ENCODE results near the gene KRTAP4-5. TPM values are rescaled to one million over a fixed set of nuclear protein-coding genes. Genes with fewer than 3 reads are reported as not detected.

The KRTAP4-5 gene
- total RNA-seq, 1 experiment from 2014 or later = not detected

DNA sequence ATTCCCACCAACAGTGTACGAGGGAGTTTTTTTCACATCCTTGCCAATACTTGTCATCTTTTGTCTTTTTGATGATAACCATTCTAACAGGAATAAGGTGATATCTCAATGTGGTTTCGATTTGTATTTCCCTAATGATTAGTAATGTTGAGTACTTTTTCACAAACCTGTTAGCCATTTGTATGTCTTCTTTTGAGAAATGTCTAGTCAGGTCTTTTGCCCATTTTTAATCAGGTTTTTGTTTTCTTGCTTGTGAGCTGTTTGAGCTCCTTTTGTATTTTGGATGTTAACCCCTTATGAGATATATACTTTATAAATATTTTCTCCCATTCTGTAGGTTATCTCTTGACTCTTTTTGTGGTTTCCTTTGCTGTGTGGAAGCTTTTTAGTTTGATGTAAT lies 1.9 kb upstream of the KRTAP4-5 start:
- DNase-seq (ENCODE audit: low spot score) = no peak
- Mint-ChIP-seq H3K4me1 (peaks cover 7% of the 10 kb centered on the region; the same call in 1 of the 2 replicates), H3K27ac (no peak overlapping the region), H3K4me3 (no peak overlapping the region), H3K27me3 (ENCODE audit: low read depth) (no peaks in the 10 kb centered on the region), H3K36me3 (no peaks in the 10 kb centered on the region), H3K9me3 (peaks cover 14% of the 10 kb centered on the region)
- ATAC-seq = no peak
- TF ChIP-seq ZNF317 (CRISPR knock-in tag; IDR thresholded peaks at IDR 0.05; ENCODE audit: borderline replicate concordance, low read depth) = no peak
- TF ChIP-seq, protein P1, sequence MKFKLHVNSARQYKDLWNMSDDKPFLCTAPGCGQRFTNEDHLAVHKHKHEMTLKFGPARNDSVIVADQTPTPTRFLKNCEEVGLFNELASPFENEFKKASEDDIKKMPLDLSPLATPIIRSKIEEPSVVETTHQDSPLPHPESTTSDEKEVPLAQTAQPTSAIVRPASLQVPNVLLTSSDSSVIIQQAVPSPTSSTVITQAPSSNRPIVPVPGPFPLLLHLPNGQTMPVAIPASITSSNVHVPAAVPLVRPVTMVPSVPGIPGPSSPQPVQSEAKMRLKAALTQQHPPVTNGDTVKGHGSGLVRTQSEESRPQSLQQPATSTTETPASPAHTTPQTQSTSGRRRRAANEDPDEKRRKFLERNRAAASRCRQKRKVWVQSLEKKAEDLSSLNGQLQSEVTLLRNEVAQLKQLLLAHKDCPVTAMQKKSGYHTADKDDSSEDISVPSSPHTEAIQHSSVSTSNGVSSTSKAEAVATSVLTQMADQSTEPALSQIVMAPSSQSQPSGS (CRISPR knock-in tag; IDR thresholded peaks at IDR 0.05; ENCODE audit: borderline replicate concordance, low read depth) = no peak
- TF ChIP-seq, protein P2, sequence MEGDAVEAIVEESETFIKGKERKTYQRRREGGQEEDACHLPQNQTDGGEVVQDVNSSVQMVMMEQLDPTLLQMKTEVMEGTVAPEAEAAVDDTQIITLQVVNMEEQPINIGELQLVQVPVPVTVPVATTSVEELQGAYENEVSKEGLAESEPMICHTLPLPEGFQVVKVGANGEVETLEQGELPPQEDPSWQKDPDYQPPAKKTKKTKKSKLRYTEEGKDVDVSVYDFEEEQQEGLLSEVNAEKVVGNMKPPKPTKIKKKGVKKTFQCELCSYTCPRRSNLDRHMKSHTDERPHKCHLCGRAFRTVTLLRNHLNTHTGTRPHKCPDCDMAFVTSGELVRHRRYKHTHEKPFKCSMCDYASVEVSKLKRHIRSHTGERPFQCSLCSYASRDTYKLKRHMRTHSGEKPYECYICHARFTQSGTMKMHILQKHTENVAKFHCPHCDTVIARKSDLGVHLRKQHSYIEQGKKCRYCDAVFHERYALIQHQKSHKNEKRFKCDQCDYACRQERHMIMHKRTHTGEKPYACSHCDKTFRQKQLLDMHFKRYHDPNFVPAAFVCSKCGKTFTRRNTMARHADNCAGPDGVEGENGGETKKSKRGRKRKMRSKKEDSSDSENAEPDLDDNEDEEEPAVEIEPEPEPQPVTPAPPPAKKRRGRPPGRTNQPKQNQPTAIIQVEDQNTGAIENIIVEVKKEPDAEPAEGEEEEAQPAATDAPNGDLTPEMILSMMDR (IDR thresholded peaks at IDR 0.05) = no peak
- no peak for TF ChIP-seq RELA (CRISPR knock-in tag; IDR thresholded peaks at IDR 0.05; ENCODE audit: borderline replicate concordance)
- no peak for TF ChIP-seq ZNF121 (CRISPR knock-in tag; IDR thresholded peaks at IDR 0.05)
- no peak for TF ChIP-seq EMX1 (CRISPR knock-in tag; IDR thresholded peaks at IDR 0.05)
- TF ChIP-seq, protein P3, sequence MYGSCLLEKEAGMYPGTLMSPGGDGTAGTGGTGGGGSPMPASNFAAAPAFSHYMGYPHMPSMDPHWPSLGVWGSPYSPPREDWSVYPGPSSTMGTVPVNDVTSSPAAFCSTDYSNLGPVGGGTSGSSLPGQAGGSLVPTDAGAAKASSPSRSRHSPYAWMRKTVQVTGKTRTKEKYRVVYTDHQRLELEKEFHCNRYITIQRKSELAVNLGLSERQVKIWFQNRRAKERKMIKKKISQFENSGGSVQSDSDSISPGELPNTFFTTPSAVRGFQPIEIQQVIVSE (CRISPR knock-in tag; IDR thresholded peaks at IDR 0.05; ENCODE audit: borderline replicate concordance) = no peak
- TF ChIP-seq ZNF263 (CRISPR knock-in tag; IDR thresholded peaks at IDR 0.05; ENCODE audit: low read depth) = no peak
- TF ChIP-seq ZBTB21 (CRISPR knock-in tag; IDR thresholded peaks at IDR 0.05; ENCODE audit: borderline replicate concordance) = no peak
- TF ChIP-seq, protein P4, sequence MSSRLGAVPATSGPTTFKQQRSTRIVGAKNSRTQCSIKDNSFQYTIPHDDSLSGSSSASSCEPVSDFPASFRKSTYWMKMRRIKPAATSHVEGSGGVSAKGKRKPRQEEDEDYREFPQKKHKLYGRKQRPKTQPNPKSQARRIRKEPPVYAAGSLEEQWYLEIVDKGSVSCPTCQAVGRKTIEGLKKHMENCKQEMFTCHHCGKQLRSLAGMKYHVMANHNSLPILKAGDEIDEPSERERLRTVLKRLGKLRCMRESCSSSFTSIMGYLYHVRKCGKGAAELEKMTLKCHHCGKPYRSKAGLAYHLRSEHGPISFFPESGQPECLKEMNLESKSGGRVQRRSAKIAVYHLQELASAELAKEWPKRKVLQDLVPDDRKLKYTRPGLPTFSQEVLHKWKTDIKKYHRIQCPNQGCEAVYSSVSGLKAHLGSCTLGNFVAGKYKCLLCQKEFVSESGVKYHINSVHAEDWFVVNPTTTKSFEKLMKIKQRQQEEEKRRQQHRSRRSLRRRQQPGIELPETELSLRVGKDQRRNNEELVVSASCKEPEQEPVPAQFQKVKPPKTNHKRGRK (CRISPR knock-in tag; IDR thresholded peaks at IDR 0.05; ENCODE audit: borderline replicate concordance) = no peak
- TF ChIP-seq, protein P5, sequence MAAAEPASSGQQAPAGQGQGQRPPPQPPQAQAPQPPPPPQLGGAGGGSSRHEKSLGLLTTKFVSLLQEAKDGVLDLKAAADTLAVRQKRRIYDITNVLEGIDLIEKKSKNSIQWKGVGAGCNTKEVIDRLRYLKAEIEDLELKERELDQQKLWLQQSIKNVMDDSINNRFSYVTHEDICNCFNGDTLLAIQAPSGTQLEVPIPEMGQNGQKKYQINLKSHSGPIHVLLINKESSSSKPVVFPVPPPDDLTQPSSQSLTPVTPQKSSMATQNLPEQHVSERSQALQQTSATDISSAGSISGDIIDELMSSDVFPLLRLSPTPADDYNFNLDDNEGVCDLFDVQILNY (CRISPR knock-in tag; IDR thresholded peaks at IDR 0.05) = no peak
- no peak for TF ChIP-seq CREM (CRISPR knock-in tag; IDR thresholded peaks at IDR 0.05)
- no peak for TF ChIP-seq GABPB1 (CRISPR knock-in tag; IDR thresholded peaks at IDR 0.05)
- TF ChIP-seq IRF2 (CRISPR knock-in tag; IDR thresholded peaks at IDR 0.05; ENCODE audit: borderline replicate concordance, low read depth) = no peak
- TF ChIP-seq, protein P6, sequence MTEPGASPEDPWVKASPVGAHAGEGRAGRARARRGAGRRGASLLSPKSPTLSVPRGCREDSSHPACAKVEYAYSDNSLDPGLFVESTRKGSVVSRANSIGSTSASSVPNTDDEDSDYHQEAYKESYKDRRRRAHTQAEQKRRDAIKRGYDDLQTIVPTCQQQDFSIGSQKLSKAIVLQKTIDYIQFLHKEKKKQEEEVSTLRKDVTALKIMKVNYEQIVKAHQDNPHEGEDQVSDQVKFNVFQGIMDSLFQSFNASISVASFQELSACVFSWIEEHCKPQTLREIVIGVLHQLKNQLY (CRISPR knock-in tag; IDR thresholded peaks at IDR 0.05) = no peak
- POLR2A ChIA-PET = no interaction called here
- CTCF ChIA-PET = no interaction called here

DNA sequence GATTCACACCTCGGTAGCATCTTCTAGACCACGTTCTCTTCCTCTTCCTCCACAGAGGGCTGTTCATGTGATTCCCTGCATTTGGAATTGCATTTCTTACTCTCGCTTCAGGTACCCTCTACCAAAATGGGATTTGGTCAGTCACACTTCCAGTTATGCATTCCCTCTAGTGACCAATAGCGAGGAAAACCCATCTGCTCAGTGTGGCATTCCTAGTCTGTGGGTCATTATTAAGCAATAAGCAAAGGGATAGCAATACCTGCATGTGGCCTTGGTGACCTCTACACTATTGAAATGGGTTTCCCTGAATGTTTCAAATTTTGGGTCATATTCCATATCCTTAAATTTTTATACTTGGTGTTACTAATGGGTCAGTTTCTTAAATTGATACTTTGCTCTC lies 401 bp upstream of the KRTAP4-5 start:
- Mint-ChIP-seq H3K27ac (no peak overlapping the region), H3K36me3 (peaks cover 2% of the 10 kb centered on the region), H3K27me3 (ENCODE audit: low read depth) (no peaks in the 10 kb centered on the region), H3K4me3 (no peak overlapping the region), H3K4me1 (peaks cover 8% of the 10 kb centered on the region; the same call in 1 of the 2 replicates), H3K9me3 (peaks cover 14% of the 10 kb centered on the region)
- DNase-seq (ENCODE audit: low spot score) (no peak), ATAC-seq (no peak)
- CTCF ChIA-PET = no interaction called here
- POLR2A ChIA-PET = no interaction called here
- TF ChIP-seq, protein P7, sequence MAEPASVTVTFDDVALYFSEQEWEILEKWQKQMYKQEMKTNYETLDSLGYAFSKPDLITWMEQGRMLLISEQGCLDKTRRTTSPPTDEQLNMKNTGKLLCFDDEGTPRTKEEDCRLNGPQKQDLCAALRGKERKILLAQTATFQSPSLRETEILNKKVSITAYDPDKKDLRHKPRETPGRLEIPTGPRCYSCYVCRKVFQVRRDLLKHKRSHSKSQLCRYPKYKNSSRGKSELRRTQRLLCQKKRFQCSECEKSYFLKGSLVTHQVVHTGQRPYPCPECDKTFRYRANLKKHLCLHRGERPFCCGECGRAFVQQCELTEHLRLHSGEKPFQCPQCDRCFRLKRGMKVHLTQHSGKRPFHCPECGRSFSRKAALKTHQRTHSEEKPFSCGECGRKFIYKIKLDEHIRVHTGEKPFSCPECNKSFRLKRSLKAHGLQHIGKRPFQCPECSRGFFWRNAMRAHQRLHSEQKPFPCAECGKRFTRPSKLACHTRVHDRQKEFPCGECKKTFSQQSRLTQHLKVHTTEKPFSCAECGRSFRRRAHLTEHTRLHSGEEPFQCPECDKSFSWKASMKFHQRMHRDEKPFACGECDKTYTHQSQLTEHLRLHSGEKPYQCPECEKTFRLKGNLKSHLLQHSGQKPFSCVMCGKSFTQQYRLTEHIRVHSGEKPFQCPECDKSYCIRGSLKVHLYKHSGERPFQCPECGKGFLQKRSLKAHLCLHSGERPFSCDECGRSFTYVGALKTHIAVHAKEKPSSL (CRISPR knock-in tag; conservative IDR thresholded peaks at IDR 0.05) = no peak
- TF ChIP-seq MYBL2 (CRISPR knock-in tag; IDR thresholded peaks at IDR 0.05) (no peak), ETV6 (CRISPR knock-in tag; IDR thresholded peaks at IDR 0.05) (no peak)
- TF ChIP-seq, protein P5 (CRISPR knock-in tag; IDR thresholded peaks at IDR 0.05) = no peak
- TF ChIP-seq, protein P8, sequence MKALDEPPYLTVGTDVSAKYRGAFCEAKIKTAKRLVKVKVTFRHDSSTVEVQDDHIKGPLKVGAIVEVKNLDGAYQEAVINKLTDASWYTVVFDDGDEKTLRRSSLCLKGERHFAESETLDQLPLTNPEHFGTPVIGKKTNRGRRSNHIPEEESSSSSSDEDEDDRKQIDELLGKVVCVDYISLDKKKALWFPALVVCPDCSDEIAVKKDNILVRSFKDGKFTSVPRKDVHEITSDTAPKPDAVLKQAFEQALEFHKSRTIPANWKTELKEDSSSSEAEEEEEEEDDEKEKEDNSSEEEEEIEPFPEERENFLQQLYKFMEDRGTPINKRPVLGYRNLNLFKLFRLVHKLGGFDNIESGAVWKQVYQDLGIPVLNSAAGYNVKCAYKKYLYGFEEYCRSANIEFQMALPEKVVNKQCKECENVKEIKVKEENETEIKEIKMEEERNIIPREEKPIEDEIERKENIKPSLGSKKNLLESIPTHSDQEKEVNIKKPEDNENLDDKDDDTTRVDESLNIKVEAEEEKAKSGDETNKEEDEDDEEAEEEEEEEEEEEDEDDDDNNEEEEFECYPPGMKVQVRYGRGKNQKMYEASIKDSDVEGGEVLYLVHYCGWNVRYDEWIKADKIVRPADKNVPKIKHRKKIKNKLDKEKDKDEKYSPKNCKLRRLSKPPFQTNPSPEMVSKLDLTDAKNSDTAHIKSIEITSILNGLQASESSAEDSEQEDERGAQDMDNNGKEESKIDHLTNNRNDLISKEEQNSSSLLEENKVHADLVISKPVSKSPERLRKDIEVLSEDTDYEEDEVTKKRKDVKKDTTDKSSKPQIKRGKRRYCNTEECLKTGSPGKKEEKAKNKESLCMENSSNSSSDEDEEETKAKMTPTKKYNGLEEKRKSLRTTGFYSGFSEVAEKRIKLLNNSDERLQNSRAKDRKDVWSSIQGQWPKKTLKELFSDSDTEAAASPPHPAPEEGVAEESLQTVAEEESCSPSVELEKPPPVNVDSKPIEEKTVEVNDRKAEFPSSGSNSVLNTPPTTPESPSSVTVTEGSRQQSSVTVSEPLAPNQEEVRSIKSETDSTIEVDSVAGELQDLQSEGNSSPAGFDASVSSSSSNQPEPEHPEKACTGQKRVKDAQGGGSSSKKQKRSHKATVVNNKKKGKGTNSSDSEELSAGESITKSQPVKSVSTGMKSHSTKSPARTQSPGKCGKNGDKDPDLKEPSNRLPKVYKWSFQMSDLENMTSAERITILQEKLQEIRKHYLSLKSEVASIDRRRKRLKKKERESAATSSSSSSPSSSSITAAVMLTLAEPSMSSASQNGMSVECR (CRISPR knock-in tag; IDR thresholded peaks at IDR 0.05; ENCODE audit: borderline replicate concordance) = no peak
